Breast epithelium (tissue), 4 donors: ENCODE results near the gene MAP3K14. TPM values are rescaled to one million over a fixed set of nuclear protein-coding genes. Genes with fewer than 3 reads are reported as not detected.
A peak's percentile ranks its signal among the peaks of the same experiment; 100 is the strongest.

Experiments
- DNase-seq, 2 donors: peaks; one replicate each; pipeline ENCODE4 v3.0.0-alpha.2; 2019; ENCODE audit warnings: low spot score in 2 of 2
- H3K27ac ChIP-seq, 2 donors: fragments of 200-600 bp; sonication (generic) in 1 of 2; one replicate each; pipeline ENCODE4 v1.5.1; 2016 to 2019; ENCODE audit warnings: mild to moderate bottlenecking in 1 of 2
- H3K27me3 ChIP-seq, 2 donors: fragments of 200-600 bp; sonication (generic) in 1 of 2; one replicate each; pipeline versions ENCODE4 v1.5.1 to v1.6.0; 2017 to 2019; ENCODE audit warnings: control low read depth in 1 of 2, mild to moderate bottlenecking in 1 of 2
- H3K36me3 ChIP-seq: fragments of 200-600 bp; one replicate; pipeline ENCODE4 v1.5.1; 2019
- H3K4me1 ChIP-seq, 2 donors: fragments of 200-600 bp; sonication (generic); one replicate each; pipeline ENCODE4 v1.5.1; 2016 to 2019; ENCODE audit warnings: control low read depth in 1 of 2
- H3K4me3 ChIP-seq, 3 donors: fragments of 200-600 bp; sonication (generic); 1 replicate in 2 of 3; 2 replicates in 1 of 3; pipeline ENCODE4 v1.5.1; 2016 to 2019; ENCODE audit warnings: mild to moderate bottlenecking in 3 of 3, moderate library complexity in 2 of 3
- H3K9me3 ChIP-seq, 2 donors: fragments of 200-600 bp; sonication (generic) in 1 of 2; one replicate each; pipeline ENCODE4 v1.5.1; 2016 to 2019; ENCODE audit warnings: control low read depth in 1 of 2
- POLR2A ChIP-seq: fragments of 450-650 bp; IDR thresholded peaks from one replicate; pipeline ENCODE4 v1.6.1; 2016; ENCODE audit warnings: antibody characterized with exemption, mild to moderate bottlenecking, moderate library complexity
- POLR2AphosphoS5 ChIP-seq, 3 donors: sonication (generic); formaldehyde crosslinking; IDR thresholded peaks; one replicate each; pipeline ENCODE4 v1.6.1; 2017; ENCODE audit warnings: antibody characterized with exemption in 3 of 3
- intact Hi-C: fragments of 100-400 bp; cut with DNase I; formaldehyde crosslinking; loops from one replicate; pipeline ENCODE4 v1.15.1; 2023; ENCODE audit warnings: low total_unique reads
- total RNA-seq, 3 donors: library from RNA; depleted of rRNA; stranded (reverse); fragments of >200 nt; gene quantifications; one replicate each; pipeline ENCODE4 v1.1.0, GENCODE V29; 2016
- TF ChIP-seq, protein P1 (sequence below), 3 donors: fragments of 450-650 bp; IDR thresholded peaks; one replicate each; pipeline ENCODE4 v1.5.1; 2016 to 2017; ENCODE audit warnings: antibody characterized with exemption in 3 of 3, mild to moderate bottlenecking in 3 of 3, moderate library complexity in 3 of 3

The MAP3K14 gene
- total RNA-seq, 3 donors from 2014 or later, result 4.3 to 12.3 (median 6.9) TPM

DNA sequence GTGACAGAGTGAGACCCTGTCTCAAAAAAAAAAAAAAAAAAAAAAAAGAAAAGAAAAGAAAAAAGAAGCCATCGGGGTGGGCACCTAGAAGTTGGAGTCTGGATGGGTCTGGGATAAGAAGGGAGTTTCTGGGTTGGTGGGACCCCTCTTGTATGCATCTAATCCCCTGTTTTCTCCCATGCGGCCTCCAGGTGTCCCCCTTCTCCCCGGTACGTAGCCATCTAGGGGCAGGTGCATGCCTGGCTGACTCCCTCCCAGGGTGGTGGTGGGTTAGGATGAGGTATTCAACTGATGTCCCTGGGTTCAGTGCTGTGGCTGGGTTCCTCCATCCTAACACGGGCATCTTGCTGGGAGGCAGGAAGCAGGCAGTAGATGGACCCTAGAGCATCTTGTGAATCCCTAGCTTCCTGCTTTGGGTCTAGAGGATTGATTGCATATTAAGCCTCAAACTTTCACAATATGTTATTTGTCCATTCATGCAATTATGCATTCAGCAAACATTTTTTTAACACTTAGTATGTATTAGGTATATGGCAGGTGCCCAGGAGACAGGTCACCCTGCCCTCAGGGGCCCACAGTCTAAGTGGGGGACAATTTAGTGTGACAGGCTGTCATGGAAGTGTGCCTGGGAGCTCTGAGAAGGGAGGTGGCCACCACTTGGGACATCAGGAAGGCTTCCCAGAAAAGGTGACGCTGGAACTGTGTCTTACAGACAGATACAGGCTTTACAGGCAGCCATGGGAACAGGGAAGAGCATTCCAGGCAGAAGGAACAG, 82.0 kb downstream of the MAP3K14 start:
- Histone ChIP-seq H3K4me1 (no peaks in the 10 kb centered on the region), H3K27me3 (no peaks in the 10 kb centered on the region), H3K27ac (no peak overlapping the region), H3K9me3 (no peaks in the 10 kb centered on the region), H3K4me3 (no peak overlapping the region), H3K36me3 (no peaks in the 10 kb centered on the region)
- intact Hi-C loops, result no loop called here
- no peak for DNase-seq
- no peak for TF ChIP-seq POLR2A
- no peak for TF ChIP-seq POLR2AphosphoS5 (IDR thresholded peaks at IDR 0.05)
- TF ChIP-seq, protein P1, sequence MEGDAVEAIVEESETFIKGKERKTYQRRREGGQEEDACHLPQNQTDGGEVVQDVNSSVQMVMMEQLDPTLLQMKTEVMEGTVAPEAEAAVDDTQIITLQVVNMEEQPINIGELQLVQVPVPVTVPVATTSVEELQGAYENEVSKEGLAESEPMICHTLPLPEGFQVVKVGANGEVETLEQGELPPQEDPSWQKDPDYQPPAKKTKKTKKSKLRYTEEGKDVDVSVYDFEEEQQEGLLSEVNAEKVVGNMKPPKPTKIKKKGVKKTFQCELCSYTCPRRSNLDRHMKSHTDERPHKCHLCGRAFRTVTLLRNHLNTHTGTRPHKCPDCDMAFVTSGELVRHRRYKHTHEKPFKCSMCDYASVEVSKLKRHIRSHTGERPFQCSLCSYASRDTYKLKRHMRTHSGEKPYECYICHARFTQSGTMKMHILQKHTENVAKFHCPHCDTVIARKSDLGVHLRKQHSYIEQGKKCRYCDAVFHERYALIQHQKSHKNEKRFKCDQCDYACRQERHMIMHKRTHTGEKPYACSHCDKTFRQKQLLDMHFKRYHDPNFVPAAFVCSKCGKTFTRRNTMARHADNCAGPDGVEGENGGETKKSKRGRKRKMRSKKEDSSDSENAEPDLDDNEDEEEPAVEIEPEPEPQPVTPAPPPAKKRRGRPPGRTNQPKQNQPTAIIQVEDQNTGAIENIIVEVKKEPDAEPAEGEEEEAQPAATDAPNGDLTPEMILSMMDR (IDR thresholded peaks at IDR 0.05), result no peak

DNA sequence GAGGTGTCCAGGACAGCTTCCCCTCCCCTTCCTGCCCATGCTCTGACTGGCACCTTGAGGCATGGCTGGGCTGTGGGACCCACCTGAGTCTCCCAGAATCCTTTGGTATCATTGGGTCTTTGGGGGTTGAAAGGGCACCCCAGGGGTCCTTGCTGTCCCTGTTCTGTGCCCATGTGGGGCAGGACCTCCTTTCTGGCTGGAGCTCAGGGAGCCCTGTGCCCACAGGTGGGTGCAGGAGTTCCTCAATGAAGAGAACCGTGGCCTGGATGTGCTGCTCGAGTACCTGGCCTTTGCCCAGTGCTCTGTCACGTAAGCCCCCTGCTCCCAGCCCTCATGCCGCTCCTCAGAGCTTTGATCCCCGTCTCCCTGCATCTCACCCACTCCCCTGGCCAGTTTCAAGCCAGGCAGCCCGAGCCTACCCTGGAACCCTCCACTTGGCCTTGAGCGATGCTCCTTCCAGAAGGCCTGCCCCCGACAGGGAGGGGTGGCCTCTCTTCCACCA, 83.3 kb downstream of the MAP3K14 start:
- Histone ChIP-seq H3K9me3 (no peaks in the 10 kb centered on the region), H3K4me1 (peaks cover 0 to 4% of the 10 kb centered on the region in 2 donors), H3K4me3 (no peak overlapping the region), H3K36me3 (no peaks in the 10 kb centered on the region), H3K27ac (no peak overlapping the region), H3K27me3 (no peaks in the 10 kb centered on the region)
- no peak for DNase-seq
- intact Hi-C loops, result no loop called here
- TF ChIP-seq, protein P1 (IDR thresholded peaks at IDR 0.05), result no peak
- TF ChIP-seq POLR2AphosphoS5 (IDR thresholded peaks at IDR 0.05) (no peak), POLR2A (no peak)

- no peak overlapping the region for H3K27ac ChIP-seq
- no peaks in the 10 kb centered on the region for H3K27me3 ChIP-seq
- DNase-seq, result no peak
- TF ChIP-seq POLR2AphosphoS5 (IDR thresholded peaks at IDR 0.05) (no peak), POLR2A (no peak)
- TF ChIP-seq, protein P1 (IDR thresholded peaks at IDR 0.05), result no peak
- peaks cover 4% of the 10 kb centered on the region in 2 donors for H3K4me1 ChIP-seq
- H3K4me3 ChIP-seq, result no peak overlapping the region
- no peaks in the 10 kb centered on the region for H3K9me3 ChIP-seq
- intact Hi-C loops, result no loop called here
- H3K36me3 ChIP-seq, result no peaks in the 10 kb centered on the region
These were observed 84.1 kb downstream of the MAP3K14 start for GRCh38 chr17:45232514-45233422.

- Histone ChIP-seq H3K27me3 (no peaks in the 10 kb centered on the region), H3K36me3 (no peaks in the 10 kb centered on the region), H3K4me1 (peaks cover 4% of the 10 kb centered on the region in 2 donors), H3K9me3 (no peaks in the 10 kb centered on the region), H3K4me3 (no peak overlapping the region), H3K27ac (peak overlapping the region in 1 of 2 donors; percentile 94)
- no peak for TF ChIP-seq POLR2A
- TF ChIP-seq, protein P1 (IDR thresholded peaks at IDR 0.05), result no peak
- no peak for TF ChIP-seq POLR2AphosphoS5 (IDR thresholded peaks at IDR 0.05)
- no peak for DNase-seq
- intact Hi-C loops, result no loop called here
These were observed 85.2 kb downstream of the MAP3K14 start for GRCh38 chr17:45231481-45232116.
